ENCODE results near the gene ASB8.

The ASB8 gene

DNA sequence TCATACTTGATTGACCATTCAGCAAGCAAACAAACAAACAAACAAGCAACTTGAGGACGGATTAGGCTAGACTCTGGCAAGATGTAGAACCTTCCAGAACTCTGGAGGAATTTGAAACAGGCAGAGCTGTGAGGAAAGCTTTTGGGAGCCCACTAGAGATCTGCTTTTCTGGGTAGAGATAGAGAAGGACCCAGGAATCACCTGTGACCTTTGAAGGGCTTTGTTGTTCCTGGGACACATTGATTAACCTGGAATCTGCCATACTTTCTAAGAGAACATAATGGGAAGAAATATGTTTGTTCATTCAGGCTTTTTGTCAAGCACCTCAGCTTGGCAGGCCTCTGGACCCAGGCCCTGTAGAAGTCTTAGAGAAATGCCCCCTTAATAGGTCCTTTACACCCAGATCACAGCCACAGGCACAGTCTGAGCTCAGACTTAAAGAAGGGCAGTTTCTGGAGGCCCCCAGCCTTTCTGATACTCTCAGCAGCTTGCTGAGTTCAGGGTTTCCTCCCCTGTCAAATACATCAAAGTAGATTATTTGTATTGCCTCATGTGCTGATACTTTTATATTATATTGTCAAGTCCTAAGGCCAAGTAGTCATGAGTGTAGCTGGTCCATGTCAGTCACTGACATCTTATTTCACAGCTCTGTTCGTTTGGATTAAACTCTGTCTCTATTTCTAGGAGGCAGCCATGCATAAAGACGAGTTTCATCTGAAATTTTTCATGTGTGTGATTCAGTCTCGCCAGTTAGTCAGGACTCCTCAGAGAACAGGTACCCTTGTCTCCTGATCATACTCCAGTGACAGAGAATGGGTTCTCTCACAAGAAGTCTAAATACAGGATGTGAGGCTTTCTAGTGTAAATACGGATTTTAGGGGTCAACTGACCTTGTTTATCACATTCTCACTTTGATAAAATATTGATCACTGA is 50.4 kb downstream of the ASB8 start:
- Histone ChIP-seq H3K4me3 (ENCODE audit: low read length) (peak overlapping the region; percentile 90), H3K9me3 (ENCODE audit: control insufficient read depth, low read length) (no peaks in the 10 kb centered on the region), H3K4me1 (ENCODE audit: control insufficient read depth, insufficient read depth, low read length) (peaks cover 9% of the 10 kb centered on the region), H3K36me3 (ENCODE audit: control insufficient read depth, insufficient read depth, low read length) (no peaks in the 10 kb centered on the region), H3K9ac (ENCODE audit: low read length) (peak overlapping the region; percentile 88), H3K27me3 (ENCODE audit: control insufficient read depth, insufficient read depth, low read length) (no peaks in the 10 kb centered on the region)

- H3K9me3 ChIP-seq (ENCODE audit: control insufficient read depth, low read length), result no peaks in the 10 kb centered on the region
- H3K36me3 ChIP-seq (ENCODE audit: control insufficient read depth, insufficient read depth, low read length), result no peaks in the 10 kb centered on the region
- H3K4me3 ChIP-seq (ENCODE audit: low read length), result peak within 1 kb of the TSS; percentile 90
- peaks cover 9% of the 10 kb centered on the region for H3K4me1 ChIP-seq (ENCODE audit: control insufficient read depth, insufficient read depth, low read length)
- H3K9ac ChIP-seq (ENCODE audit: low read length), result peak within 1 kb of the TSS; percentile 88
- no peaks in the 10 kb centered on the region for H3K27me3 ChIP-seq (ENCODE audit: control insufficient read depth, insufficient read depth, low read length)
Measured at GRCh38 chr12:48105867-48106680, 51.2 kb downstream of the ASB8 start, which contains the start of gene SENP1. Gene SENP1, minus strand, starts transcription at chr12:48106079. Its CDS starts 4,607 bp downstream, at chr12:48101472.

- Histone ChIP-seq H3K4me3 (ENCODE audit: low read length) (peak overlapping the region; percentile 90), H3K9ac (ENCODE audit: low read length) (peak overlapping the region; percentile 88), H3K4me1 (ENCODE audit: control insufficient read depth, insufficient read depth, low read length) (peaks cover 9% of the 10 kb centered on the region), H3K36me3 (ENCODE audit: control insufficient read depth, insufficient read depth, low read length) (no peaks in the 10 kb centered on the region), H3K9me3 (ENCODE audit: control insufficient read depth, low read length) (no peaks in the 10 kb centered on the region), H3K27me3 (ENCODE audit: control insufficient read depth, insufficient read depth, low read length) (no peaks in the 10 kb centered on the region)
Measured at GRCh38 chr12:48105321-48105866, 51.9 kb downstream of the ASB8 start.

DNA sequence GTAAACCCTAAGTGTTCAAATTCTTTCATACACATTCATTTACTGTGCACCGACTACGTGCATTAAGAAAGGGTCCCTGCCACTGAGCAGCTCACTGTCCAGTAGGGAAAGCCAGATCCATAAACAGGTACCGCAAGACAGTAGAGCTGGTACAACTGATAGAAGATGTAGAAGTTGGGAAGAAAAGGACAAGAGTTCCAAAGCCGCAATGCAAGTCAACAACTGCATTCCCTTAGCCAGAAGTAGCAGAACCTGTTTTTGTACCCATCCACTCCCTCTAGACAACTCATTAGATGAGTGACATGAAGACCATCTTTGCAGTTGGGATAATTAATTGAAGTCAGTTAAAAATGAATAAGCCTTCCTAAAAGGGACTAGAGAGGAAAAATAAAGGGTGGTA is 52.8 kb downstream of the ASB8 start:
- H3K9ac ChIP-seq (ENCODE audit: low read length), result no peak overlapping the region
- peaks cover 9% of the 10 kb centered on the region for H3K4me1 ChIP-seq (ENCODE audit: control insufficient read depth, insufficient read depth, low read length)
- H3K4me3 ChIP-seq (ENCODE audit: low read length), result no peak overlapping the region
- H3K36me3 ChIP-seq (ENCODE audit: control insufficient read depth, insufficient read depth, low read length), result no peaks in the 10 kb centered on the region
- H3K27me3 ChIP-seq (ENCODE audit: control insufficient read depth, insufficient read depth, low read length), result no peaks in the 10 kb centered on the region
- no peaks in the 10 kb centered on the region for H3K9me3 ChIP-seq (ENCODE audit: control insufficient read depth, low read length)
